ENCODE data around the gene KRT4. TPM values are rescaled to one million over a fixed set of nuclear protein-coding genes. Genes with fewer than 3 reads are reported as not detected.

KRT4 gene
- total and polyA plus RNA-seq, 2 experiments from 2014 or later, result not detected

GRCh38 chr12:52781399-52782082, 32.4 kb downstream of the KRT4 start:
- Histone ChIP-seq H3K9me2 (ENCODE audit: insufficient read depth) (no peaks in the 10 kb centered on the region), H3F3A (replicated peaks; ENCODE audit: low read depth) (no peaks in the 10 kb centered on the region), H3K4me1 (ENCODE audit: insufficient read depth) (no peaks in the 10 kb centered on the region), H3K4me3 (no peak overlapping the region), H2AFZ (no peak overlapping the region), H3K79me2 (replicated peaks; ENCODE audit: insufficient read depth) (no peaks in the 10 kb centered on the region), H4K20me1 (replicated peaks; ENCODE audit: insufficient read depth) (no peaks in the 10 kb centered on the region), H3K27me3 (ENCODE audit: insufficient read depth) (no peaks in the 10 kb centered on the region), H3K36me3 (ENCODE audit: insufficient read depth) (no peaks in the 10 kb centered on the region), H3K4me2 (no peak overlapping the region), H3K27ac (ENCODE audit: low read depth) (no peak overlapping the region)
- Mint-ChIP-seq H3K4me1 (no peaks in the 10 kb centered on the region; the same call in 2 of the 3 replicates), H3K27ac (no peak overlapping the region), H3K27me3 (ENCODE audit: insufficient read depth, low read depth, poor library complexity) (no peaks in the 10 kb centered on the region), H3K4me3 (no peak overlapping the region), H3K36me3 (ENCODE audit: low read depth) (no peaks in the 10 kb centered on the region), H3K9me3 (no peaks in the 10 kb centered on the region)
- no peak for TF ChIP-seq ETS1 (IDR thresholded peaks at IDR 0.05)
- no peak for TF ChIP-seq EZH2 (IDR thresholded peaks at IDR 0.05; ENCODE audit: low read depth, unreplicated experiment)
- no peak for TF ChIP-seq CTCF (conservative IDR thresholded peaks at IDR 0.05; ENCODE audit: low read depth in 2 of 2)
- TF ChIP-seq ZNF462 (CRISPR knock-in tag; IDR thresholded peaks at IDR 0.05), result no peak
- no peak for TF ChIP-seq STAT1 (IDR thresholded peaks at IDR 0.05; ENCODE audit: unreplicated experiment)
- TF ChIP-seq ZNF114 (CRISPR knock-in tag; IDR thresholded peaks at IDR 0.05), result no peak
- TF ChIP-seq CREB1 (CRISPR knock-in tag; IDR thresholded peaks at IDR 0.05; ENCODE audit: low read depth), result no peak
- TF ChIP-seq EZH2phosphoT487 (IDR thresholded peaks at IDR 0.05; ENCODE audit: unreplicated experiment), result no peak
- TF ChIP-seq ZNF331 (CRISPR knock-in tag; IDR thresholded peaks at IDR 0.05; ENCODE audit: low read depth), result no peak
- TF ChIP-seq POLR2AphosphoS5 (IDR thresholded peaks at IDR 0.05; ENCODE audit: low read depth), result no peak
- no peak for TF ChIP-seq REST (IDR thresholded peaks at IDR 0.05; ENCODE audit: unreplicated experiment)
- no peak for TF ChIP-seq JUNB (IDR thresholded peaks at IDR 0.05; ENCODE audit: unreplicated experiment)
- no peak for TF ChIP-seq NANOG (IDR thresholded peaks at IDR 0.05; ENCODE audit: borderline replicate concordance)
- ATAC-seq, result no peak
- DNase-seq (ENCODE audit: low spot score), result no peak
